Astrocyte (in vitro differentiated cells and primary cell): Measurements from ENCODE around the gene TFF3. TPM values are rescaled to one million over a fixed set of nuclear protein-coding genes. Genes with fewer than 3 reads are reported as not detected.

Experiments used
- DNase-seq: peaks from one replicate; pipeline ENCODE4 v3.0.0-alpha.2; 2010; ENCODE audit warnings: low read depth
- FAIRE-seq: peaks from 2 replicates; lab custom pipeline; 2011; peaks lifted over from hg19 to GRCh38; lab: Jason Lieb, UNC
- H2AFZ ChIP-seq: 2 replicates; pipeline ENCODE4 v1.6.0; 2012; ENCODE audit warnings: low read depth, low read length, inconsistent platforms
- H3K27ac ChIP-seq: 2 replicates; pipeline ENCODE4 v1.5.1; 2011; ENCODE audit warnings: low read depth, low read length, inconsistent platforms
- H3K27me3 ChIP-seq: 2 replicates; pipeline ENCODE4 v1.6.0; 2011; ENCODE audit warnings: low read length, inconsistent platforms; ENCODE audit not compliant: insufficient read depth
- H3K36me3 ChIP-seq: 2 replicates; pipeline ENCODE4 v1.5.1; 2011; ENCODE audit warnings: low read length, inconsistent platforms; ENCODE audit not compliant: insufficient read depth
- H3K4me1 ChIP-seq: 2 replicates; pipeline ENCODE4 v1.5.1; 2011; ENCODE audit warnings: low read length, inconsistent platforms; ENCODE audit not compliant: insufficient read depth
- H3K4me2 ChIP-seq: 2 replicates; pipeline ENCODE4 v1.6.0; 2012; ENCODE audit warnings: low read length, inconsistent platforms
- H3K4me3 ChIP-seq: 2 replicates; pipeline ENCODE4 v1.5.1; 2011; ENCODE audit warnings: low read depth, mild to moderate bottlenecking, low read length, inconsistent platforms; ENCODE audit not compliant: insufficient read depth
- H3K79me2 ChIP-seq: 2 replicates; pipeline ENCODE4 v1.6.0; 2012; ENCODE audit warnings: mild to moderate bottlenecking, low read length, inconsistent platforms; ENCODE audit not compliant: insufficient read depth
- H3K9ac ChIP-seq: 2 replicates; pipeline ENCODE4 v1.6.0; 2012; ENCODE audit warnings: mild to moderate bottlenecking, low read length, inconsistent platforms
- H3K9me3 ChIP-seq: 2 replicates; pipeline ENCODE4 v1.5.1; 2012; ENCODE audit warnings: low read depth, mild to moderate bottlenecking, low read length, inconsistent platforms; ENCODE audit not compliant: insufficient read depth
- H4K20me1 ChIP-seq: 2 replicates; pipeline ENCODE4 v1.6.0; 2012; ENCODE audit warnings: low read length, inconsistent platforms; ENCODE audit not compliant: insufficient read depth
- H3K27ac Mint-ChIP-seq: one replicate; pipeline ENCODE4 v1.8.0; 2021; ENCODE audit warnings: mild to moderate bottlenecking, mixed read lengths; ENCODE audit not compliant: unreplicated experiment
- H3K27me3 Mint-ChIP-seq: one replicate; pipeline ENCODE4 v1.8.0; 2021; ENCODE audit warnings: low read depth, mixed read lengths; ENCODE audit not compliant: unreplicated experiment
- H3K36me3 Mint-ChIP-seq: one replicate; pipeline ENCODE4 v1.8.0; 2021; ENCODE audit warnings: low read depth, mixed read lengths; ENCODE audit not compliant: unreplicated experiment
- H3K4me1 Mint-ChIP-seq: one replicate; pipeline ENCODE4 v1.8.0; 2021; ENCODE audit warnings: low read depth, mixed read lengths; ENCODE audit not compliant: unreplicated experiment
- H3K4me3 Mint-ChIP-seq: one replicate; pipeline ENCODE4 v1.8.0; 2021; ENCODE audit warnings: mild to moderate bottlenecking, moderate library complexity, mixed read lengths; ENCODE audit not compliant: unreplicated experiment
- H3K9me3 Mint-ChIP-seq: one replicate; pipeline ENCODE4 v1.8.0; 2021; ENCODE audit warnings: mild to moderate bottlenecking, mixed read lengths; ENCODE audit not compliant: unreplicated experiment
- CTCF ChIP-seq: IDR thresholded peaks from 2 replicates; pipeline ENCODE4 v1.5.1; 2011; ENCODE audit warnings: low read depth, mild to moderate bottlenecking, inconsistent platforms, low read length, moderate library complexity; ENCODE audit not compliant: insufficient read depth
- EZH2 ChIP-seq: IDR thresholded peaks from 2 replicates; pipeline ENCODE4 v1.6.1; 2012; ENCODE audit warnings: mild to moderate bottlenecking, low read length, inconsistent platforms; ENCODE audit not compliant: insufficient read depth
- total RNA-seq: library from RNA; stranded (reverse); gene quantifications from 2 replicates; pipeline ENCODE4 v1.2.1, GENCODE V29; 2021

The TFF3 gene
- total RNA-seq, 1 donor from 2014 or later: not detected

- H3K27me3 ChIP-seq: peaks cover 6% of the 10 kb centered on the region
- no peak overlapping the region for H3K27ac Mint-ChIP-seq
- H3K4me1 ChIP-seq: no peaks in the 10 kb centered on the region
- H3K9ac ChIP-seq: no peak overlapping the region
- H4K20me1 ChIP-seq: no peaks in the 10 kb centered on the region
- FAIRE-seq (no peak), DNase-seq (no peak)
- no peaks in the 10 kb centered on the region for H3K36me3 ChIP-seq
- TF ChIP-seq EZH2 (no peak), CTCF (no peak)
- no peak overlapping the region for H3K4me3 ChIP-seq
- H2AFZ ChIP-seq: no peak overlapping the region
- H3K9me3 ChIP-seq: no peaks in the 10 kb centered on the region
- H3K36me3 Mint-ChIP-seq: no peaks in the 10 kb centered on the region
- H3K79me2 ChIP-seq: no peaks in the 10 kb centered on the region
- H3K27ac ChIP-seq: no peak overlapping the region
- no peak overlapping the region for H3K4me3 Mint-ChIP-seq
- no peaks in the 10 kb centered on the region for H3K4me1 Mint-ChIP-seq
- peaks cover 5% of the 10 kb centered on the region for H3K9me3 Mint-ChIP-seq
- H3K27me3 Mint-ChIP-seq: peaks cover 49% of the 10 kb centered on the region
- H3K4me2 ChIP-seq: no peak overlapping the region
Observed at GRCh38 chr21:42296501-42296900, 18.7 kb downstream of the TFF3 start.

GRCh38 chr21:42295845-42296244 lies 19.4 kb downstream of the TFF3 start:
- Mint-ChIP-seq H3K4me3 (no peak overlapping the region), H3K9me3 (peaks cover 5% of the 10 kb centered on the region), H3K27me3 (peaks cover 50% of the 10 kb centered on the region), H3K36me3 (no peaks in the 10 kb centered on the region), H3K4me1 (no peaks in the 10 kb centered on the region), H3K27ac (no peak overlapping the region)
- H2AFZ ChIP-seq: no peak overlapping the region
- no peak for DNase-seq
- H4K20me1 ChIP-seq: no peaks in the 10 kb centered on the region
- H3K9me3 ChIP-seq: no peaks in the 10 kb centered on the region
- H3K4me1 ChIP-seq: no peaks in the 10 kb centered on the region
- TF ChIP-seq CTCF (no peak), EZH2 (no peak)
- no peak for FAIRE-seq
- H3K79me2 ChIP-seq: no peaks in the 10 kb centered on the region
- H3K9ac ChIP-seq: no peak overlapping the region
- H3K27me3 ChIP-seq: peaks cover 6% of the 10 kb centered on the region
- H3K36me3 ChIP-seq: no peaks in the 10 kb centered on the region
- H3K27ac ChIP-seq: no peak overlapping the region
- H3K4me3 ChIP-seq: no peak overlapping the region
- no peak overlapping the region for H3K4me2 ChIP-seq

GRCh38 chr21:42294273-42294880 lies 20.8 kb downstream of the TFF3 start:
- DNase-seq: no peak
- Histone ChIP-seq H4K20me1 (no peaks in the 10 kb centered on the region), H3K79me2 (no peaks in the 10 kb centered on the region), H3K9ac (no peak overlapping the region), H3K4me2 (no peak overlapping the region), H3K4me3 (no peak overlapping the region), H3K36me3 (no peaks in the 10 kb centered on the region), H3K9me3 (no peaks in the 10 kb centered on the region), H3K27me3 (peaks cover 6% of the 10 kb centered on the region), H3K27ac (no peak overlapping the region), H2AFZ (no peak overlapping the region), H3K4me1 (no peaks in the 10 kb centered on the region)
- Mint-ChIP-seq H3K4me1 (no peaks in the 10 kb centered on the region), H3K36me3 (no peaks in the 10 kb centered on the region), H3K27ac (no peak overlapping the region), H3K27me3 (peaks cover 43% of the 10 kb centered on the region), H3K9me3 (peaks cover 5% of the 10 kb centered on the region), H3K4me3 (no peak overlapping the region)
- FAIRE-seq: no peak
- no peak for TF ChIP-seq EZH2
